Measurements from ENCODE around the gene SLC22A13.

GRCh38 chr3:38297537-38297936 is 31.9 kb downstream of the SLC22A13 start:
- TF ChIP-seq, protein P1, sequence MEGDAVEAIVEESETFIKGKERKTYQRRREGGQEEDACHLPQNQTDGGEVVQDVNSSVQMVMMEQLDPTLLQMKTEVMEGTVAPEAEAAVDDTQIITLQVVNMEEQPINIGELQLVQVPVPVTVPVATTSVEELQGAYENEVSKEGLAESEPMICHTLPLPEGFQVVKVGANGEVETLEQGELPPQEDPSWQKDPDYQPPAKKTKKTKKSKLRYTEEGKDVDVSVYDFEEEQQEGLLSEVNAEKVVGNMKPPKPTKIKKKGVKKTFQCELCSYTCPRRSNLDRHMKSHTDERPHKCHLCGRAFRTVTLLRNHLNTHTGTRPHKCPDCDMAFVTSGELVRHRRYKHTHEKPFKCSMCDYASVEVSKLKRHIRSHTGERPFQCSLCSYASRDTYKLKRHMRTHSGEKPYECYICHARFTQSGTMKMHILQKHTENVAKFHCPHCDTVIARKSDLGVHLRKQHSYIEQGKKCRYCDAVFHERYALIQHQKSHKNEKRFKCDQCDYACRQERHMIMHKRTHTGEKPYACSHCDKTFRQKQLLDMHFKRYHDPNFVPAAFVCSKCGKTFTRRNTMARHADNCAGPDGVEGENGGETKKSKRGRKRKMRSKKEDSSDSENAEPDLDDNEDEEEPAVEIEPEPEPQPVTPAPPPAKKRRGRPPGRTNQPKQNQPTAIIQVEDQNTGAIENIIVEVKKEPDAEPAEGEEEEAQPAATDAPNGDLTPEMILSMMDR (IDR thresholded peaks at IDR 0.05), result no peak
- no peak for TF ChIP-seq POLR2A (IDR thresholded peaks at IDR 0.05)

Data from testis (tissue), 2 donors.